Measurements from ENCODE around the gene CDH12.
"Not testable (repeated sequence)": the region's sequence is repeated elsewhere in the genome, so short reads cannot be mapped to it uniquely, and the experiment has no call there.

CDH12 gene

DNA sequence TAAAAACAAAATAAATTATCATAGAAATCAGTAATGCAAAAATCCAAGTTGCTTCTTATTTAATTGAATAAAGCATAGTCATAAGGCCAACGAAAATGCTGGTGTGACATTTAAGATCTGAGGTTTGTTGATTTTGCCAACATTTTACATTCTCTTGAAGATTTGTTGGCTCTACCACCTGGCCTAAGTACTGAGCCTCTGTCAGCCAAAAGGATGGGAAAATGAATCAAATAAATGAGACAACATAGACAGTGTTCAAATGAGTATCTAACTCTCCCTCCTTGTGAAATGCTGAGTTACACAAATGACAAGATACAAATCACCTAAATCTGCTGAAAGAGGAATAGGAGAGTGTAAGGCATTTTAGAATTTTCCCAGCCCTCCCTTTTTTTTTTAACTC is 575.0 kb downstream of the CDH12 start:
- no peak for DNase-seq (ENCODE audit: low spot score)

- no peak for DNase-seq (ENCODE audit: low spot score)
Measured at GRCh38 chr5:22277006-22277405, 576.1 kb downstream of the CDH12 start.

DNA sequence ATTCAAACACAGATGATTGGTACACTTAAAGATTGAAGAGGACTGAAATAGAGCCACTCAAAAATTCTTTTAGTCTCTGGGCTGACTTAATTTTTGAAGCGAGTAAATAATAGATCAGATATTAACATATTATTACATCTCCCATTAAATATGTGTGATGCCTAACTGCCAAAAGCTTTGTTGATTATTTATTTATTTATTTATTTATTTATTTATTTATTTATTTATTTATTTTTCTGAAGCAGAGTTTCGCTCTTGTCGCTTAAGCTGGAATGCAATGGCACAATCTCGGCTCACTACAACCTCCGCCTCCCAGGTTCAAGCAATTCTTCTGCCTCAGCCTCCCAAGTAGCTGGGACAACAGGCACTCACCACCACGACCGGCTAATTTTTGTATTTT is 587.3 kb downstream of the CDH12 start:
- not testable (repeated sequence) for DNase-seq (ENCODE audit: low spot score)

DNA sequence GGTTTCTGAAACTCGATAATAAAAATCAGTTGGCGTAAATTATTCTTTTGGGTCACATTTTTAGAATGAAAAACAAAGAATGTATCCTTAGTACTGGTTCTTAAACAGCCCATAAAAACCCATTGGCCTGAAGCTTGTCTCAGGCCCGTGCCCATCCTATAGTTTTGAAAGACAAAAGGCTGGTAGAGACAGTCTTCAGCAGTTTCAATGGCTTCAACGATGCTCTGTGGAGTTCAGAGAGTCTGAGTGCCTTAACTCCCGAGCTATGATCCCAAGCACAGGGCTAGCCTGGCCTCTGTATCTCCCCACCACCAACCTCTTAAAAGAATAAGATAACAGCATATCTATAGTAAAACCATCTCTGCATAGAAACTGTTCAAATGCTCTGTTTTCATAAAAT is 595.0 kb downstream of the CDH12 start:
- no peak for DNase-seq (ENCODE audit: low spot score)

GRCh38 chr5:22250528-22250927 is 602.6 kb downstream of the CDH12 start:
- no peak for DNase-seq (ENCODE audit: low spot score)

DNA sequence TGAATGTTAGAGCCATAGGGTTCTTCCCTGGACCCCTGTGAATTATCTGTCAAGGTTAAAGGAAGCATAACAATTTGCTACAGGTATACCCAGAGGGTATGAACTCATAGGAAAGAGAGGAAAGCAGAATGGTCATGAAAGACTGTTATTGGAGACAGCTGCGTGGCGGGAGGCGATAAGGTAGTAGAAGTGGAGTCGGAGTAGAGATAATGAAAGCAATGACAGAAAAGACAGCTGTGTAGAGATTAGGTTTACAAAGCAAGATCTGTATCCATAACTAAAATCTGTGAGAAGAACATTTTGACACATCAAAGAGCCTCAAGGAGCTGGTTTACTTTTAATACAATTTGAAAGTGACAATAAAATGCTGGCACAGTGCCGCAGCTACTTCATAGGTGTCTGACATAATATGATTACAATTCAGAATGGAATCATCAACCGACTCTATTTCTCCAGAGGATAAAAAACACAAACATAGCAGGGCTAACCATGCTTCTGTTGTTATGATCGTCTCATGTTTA is 603.9 kb downstream of the CDH12 start:
- no peak for DNase-seq (ENCODE audit: low spot score)

GRCh38 chr5:22245770-22246169 is 607.4 kb downstream of the CDH12 start:
- DNase-seq (ENCODE audit: low spot score) = no peak

DNA sequence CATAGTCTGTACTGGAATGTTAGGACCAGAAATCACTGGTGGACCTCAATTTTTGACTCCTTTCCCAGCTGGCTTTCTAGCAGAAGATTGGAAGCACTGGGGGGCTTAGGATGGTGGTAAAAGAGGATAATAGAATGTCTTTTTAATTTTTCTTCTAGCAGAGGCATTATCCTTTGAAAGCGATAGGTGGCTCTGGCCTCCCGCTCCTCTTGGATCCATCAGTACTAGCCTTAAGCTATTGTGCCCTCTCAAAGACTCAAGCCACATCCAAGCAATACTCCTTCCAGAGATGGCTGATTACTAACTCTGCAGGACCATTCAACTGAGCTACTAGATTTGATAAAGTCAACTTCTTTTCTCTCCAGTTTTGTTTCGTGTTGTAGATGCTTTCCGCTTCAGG is 610.6 kb downstream of the CDH12 start:
- no peak for DNase-seq (ENCODE audit: low spot score)

GRCh38 chr5:22238047-22238446 is 615.1 kb downstream of the CDH12 start:
- DNase-seq (ENCODE audit: low spot score) = no peak

DNA sequence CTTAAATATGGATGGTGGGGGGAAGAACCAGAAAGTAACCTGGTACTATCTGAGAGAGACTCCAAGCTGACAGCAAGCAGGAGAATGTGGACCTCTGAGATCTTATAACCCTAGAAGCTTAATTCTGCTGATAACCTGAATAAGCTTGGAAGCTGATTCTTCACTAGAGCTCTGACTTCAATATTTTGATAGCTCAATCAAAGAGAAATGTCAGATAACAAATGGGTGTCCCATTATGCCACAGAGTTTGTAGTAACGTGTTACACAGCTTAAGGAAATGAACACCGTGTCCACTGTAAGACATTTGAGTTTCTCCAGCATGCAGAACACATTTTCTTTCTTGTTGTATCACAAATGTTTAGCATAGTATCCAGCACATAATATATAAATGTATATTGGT is 626.7 kb downstream of the CDH12 start:
- DNase-seq (ENCODE audit: low spot score) = no peak

GRCh38 chr5:22223079-22223478 is 630.1 kb downstream of the CDH12 start:
- no peak for DNase-seq (ENCODE audit: low spot score)

- DNase-seq (ENCODE audit: low spot score) = not testable (repeated sequence)
Measured at GRCh38 chr5:22213703-22214495, 639.2 kb downstream of the CDH12 start.

DNA sequence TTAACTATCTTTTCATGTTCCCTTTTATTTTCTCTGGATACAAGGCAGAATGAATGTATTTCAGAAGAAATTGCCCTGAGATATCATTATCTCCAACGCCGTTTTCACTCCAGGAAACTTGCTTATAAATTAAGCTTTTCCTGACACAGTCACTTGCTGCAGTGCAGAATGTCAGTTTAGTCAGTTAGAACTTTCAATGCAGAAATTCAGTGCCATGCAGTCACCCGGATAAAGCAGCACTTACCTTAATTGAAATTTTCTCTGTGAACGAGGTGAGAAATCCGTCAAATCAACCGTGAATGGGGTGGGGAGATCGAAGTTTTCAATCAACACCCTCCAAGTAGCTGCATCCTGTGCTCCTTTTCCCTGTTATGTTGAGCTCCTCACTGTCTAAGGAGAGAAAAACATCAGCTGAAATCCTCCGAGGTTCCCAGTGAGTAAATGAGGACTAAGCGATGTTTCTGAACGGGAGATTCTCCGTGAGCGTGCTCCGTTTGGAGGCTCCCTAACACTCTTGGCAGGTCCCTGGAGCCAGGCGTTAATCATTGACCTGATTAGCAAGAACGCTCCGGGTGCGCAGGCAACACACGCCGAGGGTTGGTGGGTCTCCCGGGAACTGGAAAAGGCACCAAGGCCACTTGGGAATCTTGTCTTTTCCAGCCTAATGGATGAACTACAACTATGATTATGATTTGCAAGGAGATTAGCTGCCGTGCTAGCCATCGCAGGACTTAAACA is 640.7 kb downstream of the CDH12 start:
- DNase-seq (ENCODE audit: low spot score) = not testable (repeated sequence)

DNA sequence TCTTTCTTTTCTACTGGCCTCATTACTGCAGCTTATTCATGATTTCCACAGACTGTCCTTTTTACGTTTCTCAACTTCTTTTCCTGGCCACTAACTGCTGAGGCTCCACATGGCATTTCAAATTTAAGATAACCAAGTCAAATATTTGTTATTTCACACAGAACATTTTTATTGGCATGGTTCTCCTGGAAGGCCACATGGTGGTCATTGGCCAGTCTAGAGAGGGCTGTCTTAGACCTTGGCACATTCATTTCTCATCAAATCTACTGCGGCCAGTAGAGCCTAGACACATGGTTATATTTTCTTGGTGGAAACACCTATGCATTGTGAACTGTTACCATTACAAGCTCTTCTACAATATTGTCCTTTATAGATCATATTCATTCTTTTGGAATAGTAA is 644.7 kb downstream of the CDH12 start:
- DNase-seq (ENCODE audit: low spot score) = not testable (repeated sequence)

DNA sequence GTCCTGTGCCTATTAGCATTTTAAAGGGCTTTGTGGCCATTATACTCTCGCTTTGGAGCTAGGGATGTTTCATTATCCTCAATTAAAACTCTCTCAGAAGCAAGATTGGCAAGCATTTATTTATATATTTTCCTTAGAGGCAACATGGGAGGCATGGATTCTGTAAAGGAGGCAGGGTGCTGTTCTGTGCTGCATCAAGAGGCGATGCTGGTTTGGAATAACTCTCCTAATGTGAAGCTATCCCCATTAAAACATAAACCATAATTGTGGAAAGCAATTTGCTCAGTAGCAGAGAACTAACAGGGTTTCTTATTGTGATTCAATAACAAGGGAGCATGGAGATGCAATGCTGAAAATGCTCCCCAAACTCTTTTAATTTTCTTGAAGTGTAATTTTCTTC is 664.5 kb downstream of the CDH12 start:
- not testable (repeated sequence) for DNase-seq (ENCODE audit: low spot score)

- not testable (repeated sequence) for DNase-seq (ENCODE audit: low spot score)
Measured at GRCh38 chr5:22187632-22188228, 665.4 kb downstream of the CDH12 start.

DNA sequence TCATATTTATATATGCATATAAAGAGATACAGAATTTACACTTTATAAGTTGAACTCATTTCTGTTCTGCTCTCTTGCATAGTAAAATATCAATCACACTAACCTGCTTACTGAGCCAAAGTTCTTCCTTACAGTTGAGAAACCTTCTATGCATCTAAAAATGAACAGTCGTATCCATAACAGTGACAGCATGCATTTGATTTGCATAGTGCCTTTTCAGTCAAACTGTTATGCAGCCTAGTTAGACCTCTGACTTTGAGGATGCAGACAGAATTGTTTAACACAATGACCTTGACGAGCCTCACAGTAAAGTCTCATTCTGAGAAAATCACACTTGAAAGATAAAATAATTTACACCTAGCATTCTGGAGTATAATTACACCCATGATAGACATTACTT is 683.9 kb downstream of the CDH12 start:
- not testable (repeated sequence) for DNase-seq (ENCODE audit: low spot score)

- not testable (repeated sequence) for DNase-seq (ENCODE audit: low spot score)
Measured at GRCh38 chr5:22168704-22169103, 684.4 kb downstream of the CDH12 start.

DNA sequence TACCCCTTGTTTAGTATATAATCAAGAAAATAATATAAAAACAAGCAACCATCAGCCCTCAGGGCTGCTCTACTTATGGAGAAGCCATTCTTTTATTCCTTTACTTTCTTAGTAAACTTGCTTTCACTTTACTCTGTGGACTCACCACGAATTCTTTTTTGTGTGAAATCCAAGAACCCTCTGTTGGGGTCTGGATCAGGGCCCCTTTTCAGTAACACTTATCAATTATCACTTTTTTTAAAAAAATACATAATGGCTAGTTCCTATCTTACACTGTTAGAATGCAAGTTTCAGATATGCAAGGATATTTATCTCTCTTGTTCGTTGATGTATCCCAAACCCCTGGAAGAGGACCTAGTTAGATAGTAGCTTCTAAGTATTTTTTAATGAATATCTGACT is 687.2 kb downstream of the CDH12 start:
- not testable (repeated sequence) for DNase-seq (ENCODE audit: low spot score)

DNA sequence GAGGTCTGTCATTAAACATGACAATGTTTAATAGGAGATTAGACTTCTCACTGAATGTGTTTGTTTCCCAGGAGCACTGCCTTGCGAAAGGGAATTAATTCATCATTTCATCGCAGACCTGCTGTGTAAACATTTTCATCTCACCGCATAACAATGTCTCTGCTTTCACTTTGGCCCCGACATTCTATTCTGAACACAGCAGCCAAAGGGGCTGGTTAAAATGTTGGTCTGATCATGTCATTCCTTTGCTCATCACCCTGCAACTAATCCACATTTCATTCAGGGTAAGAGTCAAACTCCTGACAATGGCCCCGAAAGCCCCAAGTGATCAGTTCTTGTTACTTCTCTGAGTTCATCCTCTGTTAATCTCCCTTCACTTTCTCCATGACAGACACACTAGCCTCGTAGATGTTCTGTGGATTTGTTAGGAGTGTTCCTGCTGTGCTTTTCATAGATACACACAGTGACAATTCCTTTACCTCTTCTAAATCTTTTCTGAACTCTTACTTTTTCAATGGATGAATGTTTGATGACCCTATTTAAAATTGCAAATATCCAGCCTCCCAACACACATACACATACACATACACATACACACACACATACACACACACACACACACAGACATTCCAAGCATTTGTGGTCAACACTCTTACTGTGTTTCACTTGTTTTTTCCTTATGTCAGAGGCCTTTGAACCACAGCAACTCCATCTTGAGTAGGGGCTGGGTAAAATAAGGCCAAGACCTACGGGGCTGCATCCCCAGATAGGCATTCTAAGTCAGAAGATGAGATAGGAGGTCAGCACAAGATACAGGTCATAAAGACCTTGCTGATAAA is 688.0 kb downstream of the CDH12 start:
- DNase-seq (ENCODE audit: low spot score) = not testable (repeated sequence)

DNA sequence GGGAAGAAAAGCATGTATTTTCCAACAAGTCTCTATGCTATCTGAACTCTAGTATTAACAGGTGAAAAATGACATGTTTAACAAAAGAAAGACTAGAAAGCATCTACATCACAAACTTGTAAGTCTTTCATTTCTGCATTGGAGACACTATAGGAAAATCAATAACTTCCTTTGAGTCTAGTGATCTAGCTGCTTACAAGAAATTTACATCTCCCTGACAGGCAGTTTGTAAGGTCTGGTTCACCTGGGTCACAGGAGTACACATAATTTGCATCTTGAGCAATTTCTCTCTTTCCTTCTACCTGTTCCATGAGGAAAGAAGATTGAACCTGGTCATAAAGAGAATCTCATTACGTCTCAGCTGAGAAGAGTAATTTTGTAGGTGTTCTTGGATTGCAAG is 696.2 kb downstream of the CDH12 start:
- DNase-seq (ENCODE audit: low spot score) = not testable (repeated sequence)

GRCh38 chr5:22154779-22155178 is 698.4 kb downstream of the CDH12 start:
- not testable (repeated sequence) for DNase-seq (ENCODE audit: low spot score)
